CD4-positive, alpha-beta T cell treated with Interleukin-4 for 1 hour (primary cell): ENCODE measurements around the gene ASMT.
"Not testable (repeated sequence)": the region's sequence is repeated elsewhere in the genome, so short reads cannot be mapped to it uniquely, and the experiment has no call there.

Experiments used
- DNase-seq, 2 donors: peaks; one replicate each; pipeline ENCODE4 v3.0.0-alpha.2; 2020 to 2022

ASMT gene

DNA sequence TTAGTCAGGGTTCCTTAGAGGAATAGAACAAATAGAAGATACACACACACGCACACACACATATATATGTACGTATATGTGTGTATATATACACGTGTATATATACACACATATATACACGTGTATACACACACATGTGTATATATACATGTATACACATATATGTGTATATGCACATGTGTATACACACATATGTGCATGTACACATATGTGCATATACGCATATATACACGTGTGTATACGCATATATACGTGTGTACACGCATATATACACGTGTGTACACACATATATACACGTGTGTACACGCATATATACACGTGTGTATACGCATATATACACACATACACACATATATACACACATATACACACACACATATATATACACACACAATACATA lies 41.5 kb downstream of the ASMT start:
- DNase-seq = no peak

DNA sequence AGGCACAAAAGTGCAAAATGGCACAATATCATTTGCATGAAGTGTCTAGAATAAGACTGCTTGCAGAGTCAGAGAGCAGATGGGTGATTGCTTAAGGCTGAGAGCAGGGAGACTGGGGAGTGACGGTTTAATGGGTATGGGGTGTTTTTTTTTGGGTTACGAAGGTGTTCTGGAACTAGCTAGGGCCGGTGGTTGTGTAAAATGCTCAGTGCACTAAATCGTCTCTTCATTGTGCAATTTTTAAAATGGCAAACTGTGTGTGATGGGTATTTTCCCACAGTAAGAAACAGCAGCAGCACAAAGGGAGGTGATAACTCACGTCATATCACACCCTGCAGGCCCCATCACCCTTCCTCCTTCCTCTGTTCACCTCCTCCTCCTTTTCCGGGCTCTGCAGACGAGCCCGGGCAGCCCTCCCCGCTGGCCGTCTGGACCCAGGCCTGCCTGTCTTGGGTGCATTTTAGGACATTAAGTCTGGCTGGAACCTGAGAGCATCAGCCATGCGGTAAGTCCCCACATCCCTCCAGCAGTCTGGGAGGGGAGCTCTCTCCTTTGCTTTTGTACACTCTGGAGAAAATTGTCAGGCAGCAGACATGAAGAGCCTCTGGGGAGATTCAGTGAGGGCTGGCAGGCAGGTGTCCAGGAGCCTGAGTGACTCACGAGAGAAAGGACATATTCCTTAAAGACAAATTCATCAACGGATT lies 42.7 kb downstream of the ASMT start:
- DNase-seq = peak; percentile 75 to 85

DNA sequence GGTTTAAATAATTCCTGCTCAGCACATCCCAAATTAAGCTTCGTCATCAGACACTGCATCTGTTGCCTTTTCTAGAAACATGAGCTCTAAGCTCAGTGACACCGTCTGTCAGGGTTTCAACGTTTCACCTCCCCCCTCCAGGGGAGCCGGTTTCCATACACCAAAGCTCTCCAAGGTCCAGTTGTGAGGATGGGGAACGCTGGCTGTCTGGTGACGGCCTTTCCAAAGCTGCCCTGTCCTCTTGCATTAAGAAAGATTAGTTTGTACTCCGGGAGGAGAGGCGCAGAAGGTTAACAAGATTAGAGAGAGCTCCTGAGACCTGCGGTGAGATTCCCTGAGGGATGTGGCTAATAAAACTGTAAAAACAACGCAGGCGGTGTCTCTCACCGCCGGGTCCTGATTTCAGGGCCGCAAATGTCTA lies 43.2 kb downstream of the ASMT start:
- DNase-seq = peak in 1 of 2 donors; percentile 24

DNA sequence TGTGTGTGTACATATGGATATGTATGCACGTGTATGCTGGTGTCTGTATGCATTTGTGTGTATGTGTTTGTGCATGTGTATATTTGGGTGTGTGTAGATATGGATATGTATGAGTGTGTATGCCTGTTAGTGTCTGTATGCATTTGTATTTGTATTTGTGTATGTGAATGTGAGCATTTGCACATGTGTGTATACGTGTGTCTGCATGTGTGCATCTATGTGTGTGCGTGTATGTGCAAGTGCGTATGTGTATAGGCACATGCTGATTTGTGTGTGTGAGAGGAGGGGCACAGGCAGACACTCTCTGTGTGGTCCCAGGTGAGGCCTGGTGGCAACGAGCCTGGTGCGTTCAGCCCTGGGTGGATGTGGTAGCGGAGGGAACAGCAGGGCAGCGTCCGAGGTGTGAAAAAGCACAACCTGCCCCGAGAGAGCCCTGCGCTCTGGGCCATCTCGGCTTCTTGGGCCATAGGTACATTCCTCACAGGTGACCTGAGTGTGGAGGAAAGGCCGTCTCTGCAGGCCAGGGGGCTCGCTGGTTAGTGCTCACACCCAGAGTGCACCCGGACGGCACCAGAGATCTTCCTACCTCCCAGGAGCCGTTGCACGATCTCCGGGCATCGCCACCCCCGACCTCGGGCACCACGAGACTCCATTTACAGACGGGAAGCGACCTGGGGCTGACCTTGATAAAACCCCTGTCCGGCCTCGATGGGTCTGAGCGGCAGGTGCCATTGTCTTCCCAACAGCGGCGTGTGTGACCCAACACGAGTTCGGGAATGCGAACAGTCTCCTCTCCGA lies 45.0 kb downstream of the ASMT start:
- DNase-seq = no peak

DNA sequence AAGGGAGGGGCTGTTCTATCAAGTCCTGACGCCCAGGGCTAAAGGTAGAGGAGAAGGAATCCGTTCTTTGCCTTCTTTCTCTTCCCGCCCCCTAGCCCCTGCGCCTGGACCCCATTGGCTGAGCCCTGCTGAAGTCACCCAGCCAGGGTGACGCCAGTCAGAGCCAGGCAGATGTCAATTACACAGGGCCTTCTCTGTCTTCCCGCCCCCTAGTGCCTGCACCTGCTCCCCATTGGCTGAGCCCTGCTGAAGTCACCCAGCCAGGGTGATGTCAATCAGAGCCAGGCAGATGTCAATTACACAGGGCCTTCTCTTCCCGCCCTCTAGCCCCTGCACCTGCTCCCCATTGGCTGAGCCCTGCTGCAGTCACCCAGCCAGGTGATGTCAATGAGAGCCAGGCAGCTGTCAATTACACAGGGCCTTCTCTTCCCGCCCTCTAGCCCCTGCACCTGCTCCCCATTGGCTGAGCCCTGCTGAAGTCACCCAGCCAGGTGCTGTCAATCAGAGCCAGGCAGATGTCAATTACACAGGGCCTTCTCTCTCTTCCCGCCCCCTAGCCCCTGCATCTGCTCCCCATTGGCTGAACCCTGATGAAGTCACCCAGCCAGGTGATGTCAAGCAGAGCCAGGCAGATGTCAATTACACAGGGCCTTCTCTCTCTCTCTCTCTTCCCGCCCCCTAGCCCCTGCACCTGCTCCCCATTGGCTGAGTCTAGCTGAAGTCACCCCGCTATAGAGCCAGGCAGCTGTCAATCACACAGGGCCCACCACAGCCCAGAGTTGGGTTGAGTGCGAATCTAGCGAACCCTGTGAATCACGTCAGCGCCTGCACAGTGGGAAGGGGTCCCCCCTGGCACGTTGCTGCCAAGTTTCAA lies 46.4 kb downstream of the ASMT start:
- peak; percentile 95 to 98 for DNase-seq

DNA sequence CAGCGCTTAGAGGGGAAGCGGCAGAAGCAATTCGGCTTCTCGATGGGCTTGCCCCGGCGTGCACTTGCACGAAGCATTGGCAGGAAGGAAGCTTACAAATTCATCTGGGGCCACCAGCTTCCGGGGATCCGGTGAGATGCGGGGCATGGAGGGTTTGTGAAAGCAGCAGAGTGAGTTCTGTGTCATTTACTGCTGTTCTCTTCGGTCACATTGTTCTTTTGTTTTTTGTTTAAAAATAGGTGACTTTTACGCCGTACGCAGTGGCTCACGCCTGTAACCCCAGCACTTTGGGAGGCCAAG lies 47.0 kb downstream of the ASMT start:
- DNase-seq = no peak

DNA sequence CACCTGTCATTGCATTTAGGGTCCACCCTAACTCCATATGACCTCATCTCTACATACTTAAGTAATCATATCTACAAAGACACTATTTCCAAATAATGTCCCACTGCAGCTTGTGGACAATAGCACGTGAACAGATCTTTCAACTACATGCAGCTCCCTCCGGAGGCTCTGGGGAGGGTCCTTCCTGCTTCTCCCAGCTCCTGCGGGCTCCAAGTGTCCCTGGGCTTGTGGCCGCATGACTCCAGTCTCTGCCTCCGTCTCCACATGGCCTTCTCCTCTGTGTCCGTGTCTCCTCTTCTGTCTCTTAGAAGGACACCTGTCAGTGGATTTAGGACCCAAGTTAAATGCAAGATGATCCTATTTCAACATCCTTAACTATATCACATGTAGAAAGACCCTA lies 52.7 kb downstream of the ASMT start:
- no peak for DNase-seq

DNA sequence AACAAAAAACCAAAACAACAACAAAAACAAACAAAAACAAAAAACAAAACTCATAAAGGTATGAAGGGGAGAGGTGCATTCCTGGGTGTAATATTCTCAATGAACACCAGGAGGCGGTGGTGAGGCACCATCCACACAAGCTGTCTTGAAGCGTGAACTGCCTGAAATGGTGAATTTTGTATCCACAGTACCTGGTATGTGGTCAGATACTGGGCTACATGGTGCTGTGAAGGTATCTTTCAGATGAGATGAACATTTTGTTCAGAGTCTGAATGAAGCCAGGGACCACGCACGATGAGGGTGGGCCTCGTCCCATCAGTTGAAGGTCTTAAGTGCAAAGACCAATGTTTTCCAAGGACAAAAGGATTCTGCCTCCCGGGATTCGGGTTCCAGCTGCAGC lies 58.5 kb downstream of the ASMT start:
- DNase-seq = peak; percentile 46 to 66

DNA sequence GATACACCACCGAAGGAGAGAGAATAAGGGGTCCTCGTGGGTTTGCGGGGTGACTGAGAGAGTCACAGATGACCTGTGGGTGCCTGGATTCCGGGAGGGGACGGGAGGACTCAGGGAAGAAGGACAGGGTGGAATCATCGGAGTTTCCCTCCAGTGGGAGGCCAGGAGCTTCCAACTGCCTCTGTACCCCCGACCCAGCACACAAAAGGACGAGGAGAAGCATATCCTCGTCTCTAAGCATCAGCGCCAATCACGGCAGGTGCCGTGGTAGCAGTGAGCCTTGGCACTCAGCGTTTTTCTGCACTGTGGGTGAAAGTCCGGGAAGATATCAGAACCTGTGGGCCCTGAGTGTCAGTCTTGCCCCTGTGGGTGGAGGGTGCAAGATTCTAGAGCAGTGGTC lies 62.0 kb downstream of the ASMT start:
- no peak for DNase-seq

DNA sequence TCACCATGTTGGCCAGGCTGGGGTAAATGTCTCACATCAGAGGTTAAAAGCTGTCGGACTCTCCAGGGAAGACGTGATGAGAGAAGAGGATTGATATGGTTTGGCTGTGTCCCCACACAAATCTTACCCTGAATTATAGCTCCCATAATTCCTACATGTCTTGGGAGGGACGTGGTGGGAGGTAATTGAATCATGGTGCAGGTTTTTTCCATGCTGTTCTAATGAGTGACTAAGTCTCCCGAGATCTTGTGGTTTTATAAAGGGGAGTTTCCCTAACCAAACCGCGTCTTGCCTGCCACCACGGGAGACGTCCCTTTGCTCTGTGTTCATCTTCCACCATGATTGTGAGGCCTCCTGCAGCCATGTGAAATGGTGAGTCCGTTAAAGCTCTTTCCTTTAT lies 64.4 kb downstream of the ASMT start:
- DNase-seq = no peak

DNA sequence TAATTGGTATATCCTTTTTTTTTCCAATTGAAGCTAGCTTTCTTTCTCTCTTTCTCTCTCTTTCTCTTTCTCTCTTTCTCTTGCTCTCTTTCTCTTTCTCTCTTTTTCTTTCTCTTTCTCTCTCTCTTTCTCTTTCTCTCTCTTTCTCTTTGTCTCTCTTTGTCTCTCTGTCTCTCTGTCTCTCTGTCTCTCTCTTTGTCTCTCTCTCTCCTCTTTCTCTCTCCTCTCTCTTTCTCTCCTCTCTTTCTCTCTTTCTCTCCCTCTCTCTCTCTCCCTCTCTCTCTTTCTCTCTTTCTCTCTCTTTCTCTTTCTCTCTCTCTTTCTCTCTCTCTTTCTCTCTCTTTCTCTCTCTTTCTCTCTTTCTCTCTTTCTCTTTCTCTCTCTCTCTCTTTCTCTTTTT lies 66.6 kb downstream of the ASMT start:
- no peak for DNase-seq

DNA sequence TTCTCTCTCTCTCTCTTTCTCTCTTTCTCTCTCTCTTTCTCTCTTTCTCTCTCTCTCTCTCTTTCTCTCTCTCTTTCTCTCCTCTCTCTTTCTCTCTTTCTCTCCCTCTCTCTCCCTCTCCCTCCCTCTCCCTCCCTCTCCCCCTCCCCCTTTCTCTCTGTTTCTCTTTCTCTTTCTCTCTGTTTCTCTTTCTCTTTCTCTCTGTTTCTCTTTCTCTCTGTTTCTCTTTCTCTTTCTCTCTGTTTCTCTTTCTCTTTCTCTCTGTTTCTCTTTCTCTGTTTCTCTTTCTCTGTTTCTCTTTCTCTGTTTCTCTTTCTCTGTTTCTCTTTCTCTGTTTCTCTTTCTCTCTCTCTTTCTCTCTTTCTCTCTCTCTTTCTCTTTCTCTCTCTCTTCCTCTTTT lies 67.0 kb downstream of the ASMT start:
- peak in 1 of 2 donors; percentile 60 for DNase-seq

DNA sequence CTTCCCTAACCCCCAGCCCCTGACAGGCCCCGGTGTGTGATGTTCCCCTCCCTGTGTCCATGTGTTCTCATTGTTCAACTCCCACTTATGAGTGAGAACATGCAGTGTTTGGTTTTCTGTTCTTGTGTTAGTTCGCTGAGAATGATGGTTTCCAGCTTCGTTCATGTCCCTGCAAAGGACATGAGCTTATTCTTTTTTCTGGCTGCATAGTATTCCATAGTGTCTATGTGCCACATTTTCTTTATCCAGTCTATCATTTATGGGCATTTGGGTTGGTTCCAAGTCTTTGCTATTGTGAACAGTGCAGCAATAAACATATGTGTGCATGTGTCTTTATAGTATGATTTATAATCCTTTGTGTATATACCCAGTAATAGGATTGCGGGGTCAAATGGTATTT lies 67.6 kb downstream of the ASMT start:
- not testable (repeated sequence) for DNase-seq

DNA sequence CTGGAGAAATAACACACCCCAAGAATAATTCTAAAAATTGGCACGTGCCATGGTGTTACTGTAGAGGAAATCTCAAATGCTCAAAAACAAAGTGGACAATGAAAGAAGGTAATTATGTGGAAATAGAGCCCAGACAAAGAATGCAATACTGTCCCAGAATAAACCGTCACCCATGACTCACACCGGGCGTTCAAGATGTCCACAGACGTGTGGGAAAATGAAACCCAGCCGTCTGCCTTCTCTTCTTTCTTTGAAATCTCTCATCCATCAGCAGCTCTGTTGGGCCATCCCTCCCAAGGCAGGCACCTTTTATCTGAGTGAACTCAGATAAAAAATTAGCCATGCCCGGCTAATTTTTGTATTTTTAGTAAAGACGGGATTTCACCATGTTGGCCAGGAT lies 70.0 kb downstream of the ASMT start:
- DNase-seq = not testable (repeated sequence)

DNA sequence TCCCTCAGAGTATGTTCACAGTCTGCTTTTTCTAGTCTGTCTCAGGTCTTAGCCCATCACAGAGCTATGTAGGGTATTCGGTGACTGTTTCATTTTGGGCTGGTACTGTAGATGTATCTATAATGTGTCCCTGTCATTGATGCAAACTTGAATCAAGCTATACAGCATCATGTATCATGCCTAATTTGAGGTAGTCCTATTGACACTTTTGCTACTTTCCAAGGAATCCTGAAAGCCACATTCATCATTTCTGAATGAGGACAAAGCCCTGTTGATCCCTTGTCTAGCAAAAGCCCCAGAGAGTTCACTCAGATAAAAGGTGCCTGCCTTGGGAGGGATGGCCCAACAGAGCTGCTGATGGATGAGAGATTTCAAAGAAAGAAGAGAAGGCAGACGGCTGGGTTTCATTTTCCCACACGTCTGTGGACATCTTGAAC lies 70.6 kb downstream of the ASMT start:
- not testable (repeated sequence) for DNase-seq

DNA sequence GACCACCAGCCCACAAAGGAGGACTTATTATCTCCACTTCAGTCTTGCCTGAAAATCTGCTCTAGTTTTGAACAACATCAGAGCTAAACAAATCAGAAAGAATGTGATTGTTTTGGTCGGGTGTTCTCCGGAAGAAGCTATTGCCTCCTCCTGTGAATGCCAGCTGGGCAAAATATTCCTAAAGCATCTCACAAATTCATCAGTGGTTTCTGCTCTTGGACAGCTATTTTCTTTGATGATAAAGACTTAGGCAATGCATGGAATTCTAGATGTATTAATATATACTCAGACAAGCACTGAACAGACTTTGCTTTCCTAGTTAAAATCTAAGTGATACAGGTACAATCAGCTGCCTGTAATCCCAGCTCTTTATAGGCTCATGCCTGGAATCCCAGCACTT lies 71.8 kb downstream of the ASMT start:
- DNase-seq = no peak
